ENCODE data around the gene ATP5IF1. TPM values are rescaled to one million over a fixed set of nuclear protein-coding genes. Genes with fewer than 3 reads are reported as not detected.

The ATP5IF1 gene
- total and polyA plus RNA-seq, 2 of the 13 experiments (the other 11 are each of a cell fraction or from before 2014, with no cell fraction given): 97.7 to 131 TPM

DNA sequence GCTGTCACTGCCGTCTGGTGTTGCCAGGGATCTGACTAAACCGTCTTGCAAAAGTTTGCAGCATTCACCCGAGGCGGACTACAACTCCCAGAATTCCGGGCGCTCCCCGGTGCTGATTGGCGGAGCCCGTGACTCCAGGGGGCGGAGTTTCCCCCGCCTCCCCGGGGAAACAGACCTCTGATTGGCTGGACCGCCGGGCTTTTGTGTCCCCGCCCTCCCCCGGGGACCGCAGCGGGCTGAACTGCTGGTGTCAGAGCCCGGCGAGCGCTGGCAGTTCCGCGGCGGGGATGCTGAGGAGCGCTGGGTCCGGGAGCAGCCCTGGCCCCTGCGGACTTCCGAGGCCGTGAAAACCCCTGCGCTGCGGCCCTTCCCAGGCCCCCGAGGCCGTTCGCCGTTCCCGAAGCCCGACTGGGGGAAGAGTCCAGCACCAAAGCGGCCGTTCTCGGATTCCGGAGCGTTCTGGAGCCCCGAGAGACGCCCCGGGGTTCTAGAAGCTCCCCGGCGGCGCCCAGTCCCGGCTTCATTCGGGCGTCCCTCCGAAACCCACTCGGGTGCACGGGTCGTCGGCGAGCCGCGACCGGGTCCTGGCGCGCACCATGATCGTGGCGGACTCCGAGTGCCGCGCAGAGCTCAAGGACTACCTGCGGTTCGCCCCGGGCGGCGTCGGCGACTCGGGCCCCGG lies 23.5 kb downstream of the ATP5IF1 start, which contains the start of gene SESN2 (continued):
- TF ChIP-seq POLR2G (IDR thresholded peaks at IDR 0.05; ENCODE audit: low read depth, low read length): peak; percentile 97
- TF ChIP-seq BCL3 (CRISPR knock-in tag; IDR thresholded peaks at IDR 0.05): peak; percentile 70; the same call in 1 of the 2 replicates
- TF ChIP-seq ZNF781 (CRISPR knock-in tag; IDR thresholded peaks at IDR 0.05; ENCODE audit: borderline replicate concordance, not compliant biosample characterization): no peak
- peak; percentile 90 for TF ChIP-seq ZNF224 (CRISPR knock-in tag; IDR thresholded peaks at IDR 0.05)
- TF ChIP-seq ZNF17 (CRISPR knock-in tag; IDR thresholded peaks at IDR 0.05): no peak
- no peak for TF ChIP-seq AHR (CRISPR knock-in tag; IDR thresholded peaks at IDR 0.05)
- TF ChIP-seq ZNF629 (CRISPR knock-in tag; conservative IDR thresholded peaks at IDR 0.05): no peak
- no peak for TF ChIP-seq CBFB (CRISPR knock-in tag; IDR thresholded peaks at IDR 0.05)
- TF ChIP-seq ZNF335 (CRISPR knock-in tag; IDR thresholded peaks at IDR 0.05): no peak
- peak; percentile 56; the same call in 1 of the 2 replicates for TF ChIP-seq ZNF766 (CRISPR knock-in tag; IDR thresholded peaks at IDR 0.05; ENCODE audit: borderline replicate concordance)
- TF ChIP-seq ZHX2 (IDR thresholded peaks at IDR 0.05; ENCODE audit: low read depth): no peak
- peak; percentile 29; the same call in 1 of the 2 replicates for TF ChIP-seq ZHX2 (CRISPR knock-in tag; IDR thresholded peaks at IDR 0.05; ENCODE audit: borderline replicate concordance)
- 0 out of 2 replicates have a peak, but pooled peaks have one; percentile 34 for TF ChIP-seq ZBTB14 (CRISPR knock-in tag; IDR thresholded peaks at IDR 0.05)
- peak; percentile 34; the same call in 1 of the 2 replicates for TF ChIP-seq ZNF329 (CRISPR knock-in tag; IDR thresholded peaks at IDR 0.05; ENCODE audit: low read depth)
- no peak for TF ChIP-seq ELK4 (CRISPR knock-in tag; IDR thresholded peaks at IDR 0.05; ENCODE audit: borderline replicate concordance)
- no peak for TF ChIP-seq ZSCAN9 (CRISPR knock-in tag; IDR thresholded peaks at IDR 0.05; ENCODE audit: borderline replicate concordance)

Measured in HepG2 (cell line).